ENCODE data around the gene CDIPT. TPM values are rescaled to one million over a fixed set of nuclear protein-coding genes. Genes with fewer than 3 reads are reported as not detected.
"Not testable (repeated sequence)": the region's sequence is repeated elsewhere in the genome, so short reads cannot be mapped to it uniquely, and the experiment has no call there.

Gene CDIPT
- total RNA-seq, result 68.6 TPM
- long read RNA-seq, transcript CDIPT-201 (6 exons, 2,353 nt), result major isoform, 99 of 130 reads
- long read RNA-seq, transcript CDIPT-207 (5 exons, 1,671 nt), result minor isoform, 5 of 130 reads
- long read RNA-seq, partial matches to known transcripts, result 15 of 130 reads
- long read RNA-seq, other reads (novel, unspliced or antisense), result 5 of 130 reads

- Histone ChIP-seq H3K4me1 (peaks cover 31% of the 10 kb centered on the region), H3K27ac (replicated peaks) (peak within 1 kb of the TSS; percentile 94), H3K27me3 (ENCODE audit: low read depth) (no peaks in the 10 kb centered on the region), H3K4me3 (peak within 1 kb of the TSS; percentile 95), H3K9me3 (replicated peaks) (no peaks in the 10 kb centered on the region), H3K36me3 (peaks cover 33% of the 10 kb centered on the region)
- intact Hi-C loops (cut with micrococcal nuclease), result no loop called here
- TF ChIP-seq CTCF (IDR thresholded peaks at IDR 0.05; ENCODE audit: borderline replicate concordance), result peak; percentile 60
- peak; percentile 93 for DNase-seq
Observed at GRCh38 chr16:29862884-29863668, at the start of gene CDIPT. TSS of gene CDIPT (minus strand) at chr16:29863226. CDS start at chr16:29862857, 369 bp downstream.

GRCh38 chr16:29912087-29912486 lies 49.1 kb upstream of the CDIPT start:
- TF ChIP-seq CTCF (IDR thresholded peaks at IDR 0.05; ENCODE audit: borderline replicate concordance), result no peak
- Histone ChIP-seq H3K27me3 (ENCODE audit: low read depth) (no peaks in the 10 kb centered on the region), H3K4me3 (no peak overlapping the region), H3K27ac (replicated peaks) (no peak overlapping the region), H3K4me1 (no peaks in the 10 kb centered on the region), H3K9me3 (replicated peaks) (no peaks in the 10 kb centered on the region), H3K36me3 (peaks cover 14% of the 10 kb centered on the region)
- intact Hi-C loops (cut with micrococcal nuclease), result no loop called here
- DNase-seq, result no peak

GRCh38 chr16:29911676-29912010 lies 48.6 kb upstream of the CDIPT start:
- Histone ChIP-seq H3K27ac (replicated peaks) (no peak overlapping the region), H3K9me3 (replicated peaks) (no peaks in the 10 kb centered on the region), H3K4me3 (no peak overlapping the region), H3K36me3 (peaks cover 14% of the 10 kb centered on the region), H3K27me3 (ENCODE audit: low read depth) (no peaks in the 10 kb centered on the region), H3K4me1 (no peaks in the 10 kb centered on the region)
- intact Hi-C loops (cut with micrococcal nuclease), result no loop called here
- DNase-seq, result no peak
- no peak for TF ChIP-seq CTCF (IDR thresholded peaks at IDR 0.05; ENCODE audit: borderline replicate concordance)

- Histone ChIP-seq H3K9me3 (replicated peaks) (no peaks in the 10 kb centered on the region), H3K4me1 (no peaks in the 10 kb centered on the region), H3K36me3 (peaks cover 14% of the 10 kb centered on the region), H3K4me3 (no peak overlapping the region), H3K27me3 (ENCODE audit: low read depth) (no peaks in the 10 kb centered on the region), H3K27ac (replicated peaks) (no peak overlapping the region)
- intact Hi-C loops (cut with micrococcal nuclease), result no loop called here
- no peak for TF ChIP-seq CTCF (IDR thresholded peaks at IDR 0.05; ENCODE audit: borderline replicate concordance)
- DNase-seq, result no peak
Observed at GRCh38 chr16:29910819-29911675, 48.0 kb upstream of the CDIPT start.

GRCh38 chr16:29909851-29910250 lies 46.8 kb upstream of the CDIPT start:
- H3K4me3 ChIP-seq; DNase-seq; H3K36me3 ChIP-seq; intact Hi-C loops (cut with micrococcal nuclease); H3K9me3 ChIP-seq (replicated peaks); H3K27ac ChIP-seq (replicated peaks); H3K4me1 ChIP-seq; H3K27me3 ChIP-seq (ENCODE audit: low read depth): not testable (repeated sequence)

Measured in left ventricle myocardium inferior (tissue), 1 donor.